GM12801 (cell line): ENCODE measurements around the gene TTC32.

Source experiments
- TF ChIP-seq, protein P1 (sequence below): IDR thresholded peaks from one replicate; pipeline ENCODE4 v1.5.1; 2011; ENCODE audit warnings: control low read depth; ENCODE audit not compliant: insufficient read length; ENCODE audit errors: extremely low read depth

The TTC32 gene

DNA sequence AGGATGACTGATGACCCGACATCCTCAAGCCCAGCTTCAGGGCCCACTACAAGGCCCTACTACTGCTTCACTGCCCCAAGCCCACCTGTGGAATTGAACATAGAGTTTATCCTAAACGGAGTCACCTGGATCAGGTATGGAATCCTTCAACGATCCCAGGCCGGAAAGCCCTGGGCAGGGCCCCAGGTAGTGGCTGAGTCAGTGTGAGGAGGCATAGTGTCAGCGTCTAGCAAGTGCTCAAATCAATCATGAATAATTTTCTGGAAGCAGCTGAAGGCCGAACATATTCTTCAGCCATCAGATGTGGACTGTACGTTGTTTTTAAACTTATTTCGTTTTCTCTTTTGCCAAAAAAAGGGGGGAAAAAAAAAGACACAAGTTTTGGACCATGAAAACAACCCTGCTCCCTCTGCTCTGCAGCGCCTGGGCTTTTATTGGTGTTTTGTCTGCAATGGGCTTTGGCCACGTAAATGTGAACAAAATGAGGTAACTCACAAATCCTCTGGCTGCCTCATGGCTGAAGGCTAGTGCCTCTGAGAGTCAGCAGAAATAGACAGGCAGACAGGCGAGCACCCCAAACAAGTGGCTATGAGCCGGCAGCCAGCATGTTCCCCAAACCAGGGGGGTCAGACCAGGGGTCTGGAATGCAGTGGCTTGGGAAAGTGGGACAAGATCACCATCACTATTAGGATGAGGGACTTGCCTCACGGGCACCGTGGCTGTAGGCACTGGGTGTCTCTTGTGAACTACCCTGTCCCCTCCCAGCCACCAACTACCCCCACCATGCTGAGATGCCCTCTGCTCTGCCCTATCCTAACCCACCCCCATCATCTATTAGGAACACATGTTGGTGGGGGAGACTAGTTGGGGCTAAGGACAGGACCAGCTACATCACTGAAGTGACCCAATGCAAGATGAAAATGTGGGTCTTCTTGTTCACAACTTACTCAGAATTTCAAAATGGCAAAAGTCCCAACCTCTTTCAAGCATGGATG, 51.4 kb downstream of the TTC32 start:
- TF ChIP-seq, protein P1, sequence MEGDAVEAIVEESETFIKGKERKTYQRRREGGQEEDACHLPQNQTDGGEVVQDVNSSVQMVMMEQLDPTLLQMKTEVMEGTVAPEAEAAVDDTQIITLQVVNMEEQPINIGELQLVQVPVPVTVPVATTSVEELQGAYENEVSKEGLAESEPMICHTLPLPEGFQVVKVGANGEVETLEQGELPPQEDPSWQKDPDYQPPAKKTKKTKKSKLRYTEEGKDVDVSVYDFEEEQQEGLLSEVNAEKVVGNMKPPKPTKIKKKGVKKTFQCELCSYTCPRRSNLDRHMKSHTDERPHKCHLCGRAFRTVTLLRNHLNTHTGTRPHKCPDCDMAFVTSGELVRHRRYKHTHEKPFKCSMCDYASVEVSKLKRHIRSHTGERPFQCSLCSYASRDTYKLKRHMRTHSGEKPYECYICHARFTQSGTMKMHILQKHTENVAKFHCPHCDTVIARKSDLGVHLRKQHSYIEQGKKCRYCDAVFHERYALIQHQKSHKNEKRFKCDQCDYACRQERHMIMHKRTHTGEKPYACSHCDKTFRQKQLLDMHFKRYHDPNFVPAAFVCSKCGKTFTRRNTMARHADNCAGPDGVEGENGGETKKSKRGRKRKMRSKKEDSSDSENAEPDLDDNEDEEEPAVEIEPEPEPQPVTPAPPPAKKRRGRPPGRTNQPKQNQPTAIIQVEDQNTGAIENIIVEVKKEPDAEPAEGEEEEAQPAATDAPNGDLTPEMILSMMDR: no peak

DNA sequence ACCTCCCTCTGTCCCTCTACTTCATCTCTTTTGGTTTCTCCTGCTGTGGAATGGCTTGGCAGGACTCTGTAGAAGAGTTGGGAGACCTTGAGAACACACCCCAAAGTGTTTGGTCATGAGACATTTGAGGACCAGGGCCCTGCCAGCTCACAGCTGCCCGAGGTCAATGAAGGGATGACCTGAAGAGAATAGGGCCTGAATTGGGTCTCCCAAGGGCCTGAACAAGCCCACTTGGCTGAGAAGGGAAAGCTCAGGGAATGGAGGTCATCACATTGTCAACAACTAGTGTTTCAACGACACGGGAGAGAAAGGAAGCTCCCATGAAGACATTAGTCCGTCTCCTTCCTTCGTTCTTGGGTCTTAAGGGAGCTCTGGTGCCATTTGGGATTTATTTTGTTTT, 52.8 kb downstream of the TTC32 start:
- TF ChIP-seq, protein P1: no peak

DNA sequence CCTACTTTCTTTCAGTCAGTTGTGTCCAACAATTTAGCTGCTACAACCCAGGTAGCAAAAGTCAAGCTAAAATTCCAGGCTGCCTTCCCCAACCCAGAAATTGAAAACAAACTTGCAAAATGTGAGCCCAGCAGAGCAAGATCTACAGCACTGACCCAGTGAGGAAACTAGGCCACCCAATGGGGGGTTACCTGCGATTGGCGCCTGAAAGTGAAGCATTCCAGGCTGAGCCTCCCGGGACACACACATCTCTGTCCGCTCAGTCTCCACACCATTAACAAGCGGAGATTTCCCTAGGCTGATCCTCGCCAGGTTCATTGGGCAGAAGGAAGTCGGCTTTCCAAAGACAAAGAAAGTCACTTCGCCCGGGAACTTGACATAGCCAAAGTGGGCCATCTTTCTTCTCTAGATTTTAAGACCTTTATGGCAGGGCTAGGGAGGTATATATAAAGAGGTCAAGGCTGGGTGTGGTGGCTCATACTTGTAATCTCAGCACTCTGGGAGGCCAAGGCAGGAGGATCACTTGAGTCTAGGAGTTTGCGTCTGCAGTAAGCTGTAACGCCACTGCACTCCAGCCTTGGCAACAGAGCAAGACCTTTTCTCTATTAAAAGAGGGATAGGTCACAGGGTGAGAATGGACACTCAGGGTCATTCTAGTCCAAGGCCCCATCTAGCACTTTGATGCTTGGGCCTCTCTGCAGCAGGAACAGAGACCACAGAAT, 53.6 kb downstream of the TTC32 start:
- TF ChIP-seq, protein P1: no peak

DNA sequence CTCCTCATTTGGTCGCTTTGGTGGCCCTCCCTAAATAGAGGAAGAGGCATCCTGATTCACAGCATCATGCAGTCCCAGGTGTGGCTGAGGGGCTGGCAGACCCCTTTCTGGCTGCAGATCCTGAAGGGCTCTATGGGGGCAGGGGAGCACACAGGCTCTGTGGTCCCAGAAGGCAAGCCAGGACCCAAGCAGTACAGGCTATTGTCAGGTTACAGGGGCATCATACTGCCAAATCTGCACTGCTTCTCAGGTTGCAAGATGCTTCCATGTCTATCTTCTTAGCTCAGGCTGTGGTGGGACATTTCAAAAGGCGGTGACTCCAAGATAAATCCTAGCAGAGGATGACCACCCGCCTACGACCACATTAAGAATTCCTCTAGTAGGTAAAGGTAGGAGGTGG, 54.3 kb downstream of the TTC32 start:
- TF ChIP-seq, protein P1: no peak
